CD4-positive, alpha-beta memory T cell (primary cell): ENCODE data around the gene ATP5MK. TPM values are rescaled to one million over a fixed set of nuclear protein-coding genes. Genes with fewer than 3 reads are reported as not detected.

Experiments used
- microRNA-seq: library from miRNA; unstranded; fragments of <30 nt; microRNA quantifications from one replicate; pipeline ENCODE4 v1.2.0, GENCODE V29; 2021; ENCODE audit warnings: borderline replicate concordance, borderline number of aligned reads, borderline microRNAs expressed, mixed read lengths
- polyA plus RNA-seq, 2 donors: library from polyadenylated mRNA; unstranded; fragments of 300-500 nt; fragmentation: Illumina TruSeq; gene quantifications; one replicate each; pipeline ENCODE4 v1.2.3, GENCODE V29; 2021
- total RNA-seq, 2 experiments: library from RNA; stranded (reverse); gene quantifications; one replicate each; pipeline ENCODE4 v1.2.3, GENCODE V29; 2021

Gene ATP5MK
- total and polyA plus RNA-seq, 4 experiments from 2014 or later = 148 to 548 (median 317) TPM

Small RNA genes within 50 kb of the gene (microRNA-seq; reads per million reads assigned to microRNA genes)
- 550 reads per million, percentile 82 among the genes with 10 or more reads in this experiment for gene MIR1307

Other genes starting within 250 kb of the ATP5MK start
- gene NT5C2, start 203.2 kb downstream of the ATP5MK start, total RNA-seq = 10 to 100 TPM; 79.8 to 80.4 TPM
- 10 to 100 TPM; 54.3 to 78.8 TPM for gene NT5C2, start 203.2 kb downstream of the ATP5MK start, polyA plus RNA-seq
- gene RPEL1, start 150.6 kb downstream of the ATP5MK start, total RNA-seq = not detected
- gene RPEL1, start 150.6 kb downstream of the ATP5MK start, polyA plus RNA-seq = not detected
- gene INA, start 119.3 kb downstream of the ATP5MK start, total RNA-seq = not detected
- not detected for gene INA, start 119.3 kb downstream of the ATP5MK start, polyA plus RNA-seq
- 1 to 10 TPM; 8.7 to 8.8 TPM for gene PCGF6, start 45.3 kb downstream of the ATP5MK start, total RNA-seq
- gene PCGF6, start 45.3 kb downstream of the ATP5MK start, polyA plus RNA-seq = 10 to 100 TPM in 1 of 2 donors, 1 to 10 TPM in 1; 6.4 to 11.2 TPM
- 1 to 10 TPM; 7.5 to 7.9 TPM for gene TAF5, start 28.5 kb downstream of the ATP5MK start, total RNA-seq
- gene TAF5, start 28.5 kb downstream of the ATP5MK start, polyA plus RNA-seq = 1 to 10 TPM; 2.5 to 4.1 TPM
- 10 to 100 TPM; 37.8 to 45.0 TPM for gene PDCD11, start 151 bp upstream of the ATP5MK start, total RNA-seq
- 10 to 100 TPM in 1 of 2 donors, 1 to 10 TPM in 1; 2.5 to 16.1 TPM for gene PDCD11, start 151 bp upstream of the ATP5MK start, polyA plus RNA-seq
- gene CALHM2, start 55.9 kb upstream of the ATP5MK start, total RNA-seq = 10 to 100 TPM; 80.5 to 84.6 TPM
- 10 to 100 TPM; 40.3 to 65.0 TPM for gene CALHM2, start 55.9 kb upstream of the ATP5MK start, polyA plus RNA-seq
- gene CALHM1, start 62.4 kb upstream of the ATP5MK start, total RNA-seq = not detected
- gene CALHM1, start 62.4 kb upstream of the ATP5MK start, polyA plus RNA-seq = not detected
- gene CALHM3, start 82.8 kb upstream of the ATP5MK start, total RNA-seq = not detected
- not detected for gene CALHM3, start 82.8 kb upstream of the ATP5MK start, polyA plus RNA-seq
- under 1 TPM; 0.83 to 0.96 TPM for gene NEURL1, start 97.2 kb upstream of the ATP5MK start, total RNA-seq
- gene NEURL1, start 97.2 kb upstream of the ATP5MK start, polyA plus RNA-seq = under 1 TPM; 0.76 to 0.82 TPM